ENCODE data around the gene LBR.

The LBR gene

GRCh38 chr1:225468270-225469020 lies 40.6 kb upstream of the LBR start:
- Mint-ChIP-seq H3K27ac (peak overlapping the region; percentile 99), H3K4me1 (ENCODE audit: low read depth) (peaks cover 35% of the 10 kb centered on the region), H3K4me3 (peak overlapping the region; percentile 87), H3K36me3 (ENCODE audit: low read depth) (no peaks in the 10 kb centered on the region), H3K9me3 (no peaks in the 10 kb centered on the region), H3K27me3 (no peaks in the 10 kb centered on the region)

- H3K4me1 Mint-ChIP-seq (ENCODE audit: low read depth) = peaks cover 36% of the 10 kb centered on the region
Measured at GRCh38 chr1:225467193-225468020, 39.6 kb upstream of the LBR start.

GRCh38 chr1:225466848-225467192 lies 39.0 kb upstream of the LBR start:
- no peaks in the 10 kb centered on the region for H3K36me3 Mint-ChIP-seq (ENCODE audit: low read depth)
- peak overlapping the region; percentile 87 for H3K4me3 Mint-ChIP-seq
- peaks cover 40% of the 10 kb centered on the region for H3K4me1 Mint-ChIP-seq (ENCODE audit: low read depth)
- no peaks in the 10 kb centered on the region for H3K9me3 Mint-ChIP-seq
- no peaks in the 10 kb centered on the region for H3K27me3 Mint-ChIP-seq
- H3K27ac Mint-ChIP-seq = peak overlapping the region; percentile 99

More at GRCh38 chr1:225467193-225468020, 39.6 kb upstream of the LBR start:
- Mint-ChIP-seq H3K27ac (peak overlapping the region; percentile 99), H3K36me3 (ENCODE audit: low read depth) (no peaks in the 10 kb centered on the region), H3K4me3 (peak overlapping the region; percentile 87), H3K9me3 (no peaks in the 10 kb centered on the region), H3K27me3 (no peaks in the 10 kb centered on the region)

- H3K27ac Mint-ChIP-seq = peak overlapping the region; percentile 71
- H3K4me1 Mint-ChIP-seq (ENCODE audit: low read depth) = peaks cover 48% of the 10 kb centered on the region
Measured at GRCh38 chr1:225465793-225466517, 38.1 kb upstream of the LBR start.

GRCh38 chr1:225464851-225465792 lies 37.3 kb upstream of the LBR start:
- Mint-ChIP-seq H3K4me3 (no peak overlapping the region), H3K9me3 (no peaks in the 10 kb centered on the region), H3K27ac (peak overlapping the region; percentile 88), H3K36me3 (ENCODE audit: low read depth) (no peaks in the 10 kb centered on the region), H3K4me1 (ENCODE audit: low read depth) (peaks cover 56% of the 10 kb centered on the region), H3K27me3 (no peaks in the 10 kb centered on the region)

More at GRCh38 chr1:225465793-225466517, 38.1 kb upstream of the LBR start:
- Mint-ChIP-seq H3K4me3 (no peak overlapping the region), H3K9me3 (no peaks in the 10 kb centered on the region), H3K27me3 (no peaks in the 10 kb centered on the region), H3K36me3 (ENCODE audit: low read depth) (no peaks in the 10 kb centered on the region)

GRCh38 chr1:225462714-225463574 lies 35.1 kb upstream of the LBR start:
- H3K27ac Mint-ChIP-seq = peak overlapping the region; percentile 40
- no peak overlapping the region for H3K4me3 Mint-ChIP-seq
- no peaks in the 10 kb centered on the region for H3K27me3 Mint-ChIP-seq

GRCh38 chr1:225462429-225462713 lies 34.5 kb upstream of the LBR start:
- Mint-ChIP-seq H3K9me3 (no peaks in the 10 kb centered on the region), H3K36me3 (ENCODE audit: low read depth) (no peaks in the 10 kb centered on the region), H3K27me3 (no peaks in the 10 kb centered on the region), H3K4me3 (no peak overlapping the region), H3K4me1 (ENCODE audit: low read depth) (peaks cover 68% of the 10 kb centered on the region), H3K27ac (no peak overlapping the region)

More at GRCh38 chr1:225462714-225463574, 35.1 kb upstream of the LBR start:
- no peaks in the 10 kb centered on the region for H3K36me3 Mint-ChIP-seq (ENCODE audit: low read depth)
- no peaks in the 10 kb centered on the region for H3K9me3 Mint-ChIP-seq
- peaks cover 67% of the 10 kb centered on the region for H3K4me1 Mint-ChIP-seq (ENCODE audit: low read depth)

GRCh38 chr1:225461533-225462428 lies 33.9 kb upstream of the LBR start:
- no peak overlapping the region for H3K27ac Mint-ChIP-seq
- no peaks in the 10 kb centered on the region for H3K9me3 Mint-ChIP-seq
- no peaks in the 10 kb centered on the region for H3K36me3 Mint-ChIP-seq (ENCODE audit: low read depth)
- no peaks in the 10 kb centered on the region for H3K27me3 Mint-ChIP-seq
- peaks cover 63% of the 10 kb centered on the region for H3K4me1 Mint-ChIP-seq (ENCODE audit: low read depth)
- no peak overlapping the region for H3K4me3 Mint-ChIP-seq

- Mint-ChIP-seq H3K27me3 (no peaks in the 10 kb centered on the region), H3K36me3 (ENCODE audit: low read depth) (no peaks in the 10 kb centered on the region), H3K9me3 (no peaks in the 10 kb centered on the region), H3K27ac (peak overlapping the region; percentile 77), H3K4me3 (peak overlapping the region; percentile 52), H3K4me1 (ENCODE audit: low read depth) (peaks cover 58% of the 10 kb centered on the region)
Measured at GRCh38 chr1:225460737-225461532, 33.1 kb upstream of the LBR start.

GRCh38 chr1:225460021-225460736 lies 32.3 kb upstream of the LBR start:
- no peaks in the 10 kb centered on the region for H3K27me3 Mint-ChIP-seq
- no peaks in the 10 kb centered on the region for H3K9me3 Mint-ChIP-seq
- peak overlapping the region; percentile 52 for H3K4me3 Mint-ChIP-seq
- H3K36me3 Mint-ChIP-seq (ENCODE audit: low read depth) = no peaks in the 10 kb centered on the region
- peaks cover 58% of the 10 kb centered on the region for H3K4me1 Mint-ChIP-seq (ENCODE audit: low read depth)
- peak overlapping the region; percentile 77 for H3K27ac Mint-ChIP-seq

- Mint-ChIP-seq H3K4me1 (ENCODE audit: low read depth) (peaks cover 75% of the 10 kb centered on the region), H3K4me3 (peak overlapping the region; percentile 15), H3K9me3 (no peaks in the 10 kb centered on the region), H3K36me3 (ENCODE audit: low read depth) (no peaks in the 10 kb centered on the region), H3K27ac (peak overlapping the region; percentile 49), H3K27me3 (no peaks in the 10 kb centered on the region)
Measured at GRCh38 chr1:225458222-225458631, 30.4 kb upstream of the LBR start.

- H3K4me3 Mint-ChIP-seq = peak overlapping the region; percentile 55
- H3K36me3 Mint-ChIP-seq (ENCODE audit: low read depth) = no peaks in the 10 kb centered on the region
- H3K27ac Mint-ChIP-seq = peak overlapping the region; percentile 82
- no peaks in the 10 kb centered on the region for H3K27me3 Mint-ChIP-seq
- H3K9me3 Mint-ChIP-seq = no peaks in the 10 kb centered on the region
- peaks cover 63% of the 10 kb centered on the region for H3K4me1 Mint-ChIP-seq (ENCODE audit: low read depth)
Measured at GRCh38 chr1:225454733-225455132, 26.9 kb upstream of the LBR start.
